Stimulated activated naive CD8-positive, alpha-beta T cell treated with anti-CD3 and anti-CD28 coated beads, Interleukin-15, amount 100 ng/mL, for 72 hours (primary cell): Measurements from ENCODE around the gene GCDH.
"Not testable (repeated sequence)": the region's sequence is repeated elsewhere in the genome, so short reads cannot be mapped to it uniquely, and the experiment has no call there.

Experiments used
- ATAC-seq: fragments of 150-1000 bp; cut with Tn5 transposase; 2 replicates; pipeline ENCODE4 v1.10.0; 2021; ENCODE audit warnings: mild to moderate bottlenecking, moderate library complexity
- DNase-seq, 2 donors: peaks; one replicate each; pipeline ENCODE4 v3.0.0; 2021 to 2022
- H3K27ac Mint-ChIP-seq, 2 donors: one replicate each; pipeline ENCODE4 v1.8.0; 2022; ENCODE audit warnings: mild to moderate bottlenecking in 2 of 2, mixed read lengths in 2 of 2, moderate library complexity in 2 of 2
- H3K27me3 Mint-ChIP-seq: one replicate; pipeline ENCODE4 v1.8.0; 2022; ENCODE audit warnings: mixed read lengths
- H3K4me1 Mint-ChIP-seq: one replicate; pipeline ENCODE4 v1.8.0; 2022; ENCODE audit warnings: mild to moderate bottlenecking, mixed read lengths
- H3K4me3 Mint-ChIP-seq, 2 donors: one replicate each; pipeline ENCODE4 v1.8.0; 2022; ENCODE audit warnings: mild to moderate bottlenecking in 2 of 2, mixed read lengths in 2 of 2, moderate library complexity in 1 of 2
- H3K9me3 Mint-ChIP-seq, 2 donors: one replicate each; pipeline ENCODE4 v1.8.0; 2022; ENCODE audit warnings: mixed read lengths in 2 of 2

Gene GCDH

GRCh38 chr19:12885749-12886650, 5.0 kb upstream of the GCDH start:
- Mint-ChIP-seq H3K27me3 (no peaks in the 10 kb centered on the region), H3K27ac (peak overlapping the region; percentile 12 to 69), H3K4me3 (peak overlapping the region; percentile 79 to 80), H3K9me3 (peaks cover 0 to 8% of the 10 kb centered on the region in 2 donors), H3K4me1 (peaks cover 42% of the 10 kb centered on the region)
- DNase-seq (no peak), ATAC-seq (peak; percentile 39)

- DNase-seq (no peak), ATAC-seq (no peak)
- Mint-ChIP-seq H3K27ac (peak overlapping the region in 1 of 2 donors; percentile 69), H3K9me3 (peaks cover 0 to 8% of the 10 kb centered on the region in 2 donors), H3K4me3 (peak overlapping the region; percentile 79 to 80), H3K27me3 (no peaks in the 10 kb centered on the region), H3K4me1 (peaks cover 48% of the 10 kb centered on the region)
Observed at GRCh38 chr19:12886651-12886968, 4.3 kb upstream of the GCDH start.

DNA sequence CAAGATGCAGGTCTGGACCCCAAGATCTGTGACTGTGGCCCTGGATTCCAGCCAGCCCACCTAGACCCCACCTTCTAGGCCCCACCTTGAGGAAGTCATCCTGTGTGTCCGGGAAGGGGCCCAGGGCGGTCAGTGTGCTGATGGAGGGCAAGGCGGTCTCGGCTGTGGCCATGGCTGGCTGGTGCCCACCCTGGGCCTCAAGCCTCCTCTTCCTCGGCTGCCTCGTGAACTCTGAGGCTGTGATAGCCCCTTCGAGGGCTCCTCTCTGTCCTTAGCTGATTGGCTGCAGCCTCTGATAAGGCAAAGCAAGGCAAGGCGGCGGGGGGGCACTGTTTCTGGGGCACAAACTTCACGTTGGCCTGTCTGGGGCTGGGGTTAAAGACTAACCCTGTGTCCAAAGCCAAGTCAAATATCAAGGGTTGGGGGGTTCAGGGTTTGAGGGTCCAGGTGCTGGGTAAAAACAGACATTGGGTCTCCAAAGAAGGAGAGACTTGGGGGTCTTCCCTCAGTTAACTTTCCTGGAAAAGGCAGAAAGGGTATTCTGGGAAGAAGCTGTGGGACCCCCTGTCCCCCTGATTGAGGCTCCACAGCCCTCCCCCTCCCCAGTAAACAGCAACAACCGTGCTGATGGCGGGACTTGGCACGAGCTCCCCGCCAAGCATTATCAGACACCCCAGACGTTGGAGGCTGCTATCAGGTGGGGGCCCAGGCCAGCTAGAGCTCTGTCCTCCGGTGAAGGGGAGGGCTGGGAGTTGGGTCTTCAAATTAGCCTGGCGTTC, 3.8 kb upstream of the GCDH start, which contains the start of gene KLF1:
KLF1 (minus strand) TSS at position 233 of the 779 bp plus-strand sequence; CDS start at position 172, 61 bp downstream.
- Mint-ChIP-seq H3K27me3 (no peaks in the 10 kb centered on the region), H3K9me3 (peaks cover 0 to 8% of the 10 kb centered on the region in 2 donors), H3K4me3 (peak within 1 kb of the TSS; percentile 79 to 80), H3K4me1 (peaks cover 50% of the 10 kb centered on the region), H3K27ac (peak within 1 kb of the TSS; percentile 12 to 69)
- DNase-seq (no peak), ATAC-seq (no peak)

GRCh38 chr19:12888006-12888603, 2.9 kb upstream of the GCDH start:
- peaks cover 49% of the 10 kb centered on the region for H3K4me1 Mint-ChIP-seq
- DNase-seq: no peak
- H3K4me3 Mint-ChIP-seq: no peak overlapping the region
- no peaks in the 10 kb centered on the region for H3K27me3 Mint-ChIP-seq
- H3K9me3 Mint-ChIP-seq: peaks cover 0 to 8% of the 10 kb centered on the region in 2 donors
- ATAC-seq: no peak
- H3K27ac Mint-ChIP-seq: no peak overlapping the region

GRCh38 chr19:12890299-12890786, 617 bp upstream of the GCDH start:
- H3K27me3 Mint-ChIP-seq, DNase-seq, H3K9me3 Mint-ChIP-seq, ATAC-seq: not testable (repeated sequence)
- H3K4me1 Mint-ChIP-seq: peaks cover 48% of the 10 kb centered on the region
- peak overlapping the region; percentile 98 to 99 for H3K4me3 Mint-ChIP-seq
- H3K27ac Mint-ChIP-seq: peak overlapping the region in 1 of 2 donors; percentile 91

GRCh38 chr19:12891553-12892021, 627 bp downstream of the GCDH start:
- ATAC-seq (no peak), DNase-seq (peak in 1 of 2 donors; percentile 24)
- Mint-ChIP-seq H3K27ac (peak overlapping the region in 1 of 2 donors; percentile 81), H3K9me3 (no peaks in the 10 kb centered on the region), H3K4me1 (peaks cover 42% of the 10 kb centered on the region), H3K27me3 (no peaks in the 10 kb centered on the region), H3K4me3 (peak overlapping the region; percentile 98 to 99)

- Mint-ChIP-seq H3K9me3 (no peaks in the 10 kb centered on the region), H3K27ac (peak overlapping the region in 1 of 2 donors; percentile 13), H3K4me1 (peaks cover 45% of the 10 kb centered on the region), H3K27me3 (no peaks in the 10 kb centered on the region), H3K4me3 (peak overlapping the region in 1 of 2 donors; percentile 35)
- DNase-seq: no peak
- no peak for ATAC-seq
Observed at GRCh38 chr19:12893582-12893981, 2.6 kb downstream of the GCDH start.

DNA sequence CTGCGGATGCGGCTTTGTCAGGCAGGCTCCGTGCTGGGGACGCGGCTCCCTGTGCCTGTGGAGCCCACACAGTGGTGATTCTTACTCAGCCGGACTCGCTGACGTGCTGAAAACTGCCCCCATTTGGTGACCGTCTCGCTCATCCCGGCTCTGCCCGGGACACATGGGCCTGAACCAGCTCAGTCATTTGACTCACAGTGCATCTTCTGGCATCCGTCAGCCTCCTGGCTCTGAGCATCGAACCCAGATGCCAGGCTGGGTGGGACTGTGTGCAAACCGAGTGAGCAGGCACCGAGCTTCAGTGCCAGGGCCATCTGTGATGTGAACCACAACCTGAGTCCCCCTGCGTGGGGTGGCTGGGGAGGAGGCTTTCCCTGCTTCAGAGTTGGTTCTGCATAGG, 5.5 kb downstream of the GCDH start:
- H3K9me3 Mint-ChIP-seq: no peaks in the 10 kb centered on the region
- H3K4me3 Mint-ChIP-seq: no peak overlapping the region
- DNase-seq: no peak
- H3K27ac Mint-ChIP-seq: peak overlapping the region in 1 of 2 donors; percentile 74
- no peaks in the 10 kb centered on the region for H3K27me3 Mint-ChIP-seq
- H3K4me1 Mint-ChIP-seq: peaks cover 48% of the 10 kb centered on the region
- ATAC-seq: no peak

- ATAC-seq (peak; percentile 98), DNase-seq (peak; percentile 61 to 86)
- Mint-ChIP-seq H3K9me3 (no peaks in the 10 kb centered on the region), H3K4me3 (peak overlapping the region; percentile 63 to 74), H3K4me1 (peaks cover 30% of the 10 kb centered on the region), H3K27ac (peak overlapping the region in 1 of 2 donors; percentile 54), H3K27me3 (no peaks in the 10 kb centered on the region)
Observed at GRCh38 chr19:12899891-12900518, 9.0 kb downstream of the GCDH start.

DNA sequence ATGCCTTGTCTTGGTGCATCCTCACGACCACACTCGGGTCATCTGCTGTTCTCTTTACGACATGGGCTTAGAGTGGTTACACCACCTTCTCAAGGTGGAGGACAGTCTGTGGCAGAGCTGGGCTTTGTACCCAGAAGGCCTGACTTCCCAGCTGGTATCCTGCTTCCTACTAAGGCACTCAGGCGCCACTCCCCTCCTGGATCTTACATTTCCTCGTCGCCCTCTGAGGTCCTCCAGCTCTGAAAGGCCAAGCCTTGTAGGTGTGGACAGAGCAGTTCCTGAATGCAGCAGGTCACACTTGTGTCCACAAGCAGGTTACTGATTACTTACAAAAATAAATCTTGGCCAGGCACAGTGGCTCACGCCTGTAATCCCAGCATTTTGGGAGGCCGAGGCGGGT, 16.2 kb downstream of the GCDH start:
- H3K4me1 Mint-ChIP-seq: peaks cover 7% of the 10 kb centered on the region
- DNase-seq (no peak), ATAC-seq (no peak)
- no peaks in the 10 kb centered on the region for H3K9me3 Mint-ChIP-seq
- no peaks in the 10 kb centered on the region for H3K27me3 Mint-ChIP-seq
- no peak overlapping the region for H3K4me3 Mint-ChIP-seq
- no peak overlapping the region for H3K27ac Mint-ChIP-seq

DNA sequence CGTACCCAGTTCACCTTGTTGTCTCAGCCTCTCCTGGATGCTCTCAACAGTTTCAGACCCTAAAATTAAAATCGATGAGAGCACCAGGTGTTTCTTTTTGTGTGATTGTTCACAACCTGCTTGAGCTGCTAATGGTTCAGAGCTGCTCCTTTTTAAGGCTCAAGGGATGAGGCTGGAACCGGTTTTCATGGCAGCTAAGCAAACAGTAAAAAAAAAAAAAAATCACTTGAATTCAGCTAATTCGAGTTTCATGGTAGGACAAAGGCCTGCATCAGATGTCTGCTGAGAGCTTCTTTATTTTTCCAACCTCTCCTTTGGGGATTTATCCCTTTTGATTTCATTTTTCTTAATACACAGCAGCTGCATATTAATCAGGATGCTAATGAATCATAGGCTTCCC, 21.6 kb downstream of the GCDH start:
- Mint-ChIP-seq H3K27me3 (no peaks in the 10 kb centered on the region), H3K27ac (peak overlapping the region in 1 of 2 donors; percentile 1), H3K9me3 (no peaks in the 10 kb centered on the region), H3K4me3 (no peak overlapping the region), H3K4me1 (peaks cover 36% of the 10 kb centered on the region)
- no peak for ATAC-seq
- no peak for DNase-seq

- H3K4me1 Mint-ChIP-seq: peaks cover 37% of the 10 kb centered on the region
- no peak overlapping the region for H3K4me3 Mint-ChIP-seq
- H3K9me3 Mint-ChIP-seq: no peaks in the 10 kb centered on the region
- peak overlapping the region; percentile 68 to 78 for H3K27ac Mint-ChIP-seq
- no peak for ATAC-seq
- no peaks in the 10 kb centered on the region for H3K27me3 Mint-ChIP-seq
- DNase-seq: no peak
Observed at GRCh38 chr19:12913011-12913561, 22.1 kb downstream of the GCDH start.

GRCh38 chr19:12913851-12914690, 23.1 kb downstream of the GCDH start:
- Mint-ChIP-seq H3K4me1 (peaks cover 42% of the 10 kb centered on the region), H3K4me3 (peak overlapping the region; percentile 47 to 61), H3K9me3 (peaks cover 0 to 3% of the 10 kb centered on the region in 2 donors), H3K27me3 (no peaks in the 10 kb centered on the region), H3K27ac (peak overlapping the region; percentile 91)
- peak; percentile 83 for ATAC-seq
- DNase-seq: peak; percentile 29 to 56

GRCh38 chr19:12915860-12916259, 24.9 kb downstream of the GCDH start:
- H3K9me3 Mint-ChIP-seq, H3K4me3 Mint-ChIP-seq, ATAC-seq, H3K27me3 Mint-ChIP-seq, H3K27ac Mint-ChIP-seq, DNase-seq: not testable (repeated sequence)
- H3K4me1 Mint-ChIP-seq: peaks cover 51% of the 10 kb centered on the region
